Right lobe of liver (tissue), 6 donors: Measurements from ENCODE around the gene CARF. TPM values are rescaled to one million over a fixed set of nuclear protein-coding genes. Genes with fewer than 3 reads are reported as not detected.
A peak's percentile ranks its signal among the peaks of the same experiment; 100 is the strongest.

Source experiments
- ATAC-seq, 4 donors: fragments of 200-7000 bp; cut with Tn5 transposase; one replicate each; pipeline ENCODE4 v1.9.1; 2020; ENCODE audit warnings: mild to moderate bottlenecking in 4 of 4, moderate library complexity in 4 of 4
- DNase-seq, 3 donors: peaks; one replicate each; pipeline ENCODE4 v3.0.0-alpha.2; 2020
- H3K27ac ChIP-seq, 3 donors: fragments of 200-600 bp; one replicate each; pipeline ENCODE4 v1.8.0; 2022
- H3K27me3 ChIP-seq, 2 donors: fragments of 200-600 bp; one replicate each; pipeline ENCODE4 v1.8.0; 2022
- H3K36me3 ChIP-seq, 4 donors: fragments of 200-600 bp; sonication (generic) in 1 of 4; one replicate each; pipeline versions ENCODE4 v1.5.1 to v1.8.0; 2017 to 2022; ENCODE audit warnings: control low read depth in 1 of 4
- H3K4me1 ChIP-seq, 4 donors: fragments of 200-600 bp; sonication (generic) in 1 of 4; one replicate each; pipeline versions ENCODE4 v1.5.1 to v1.8.0; 2017 to 2022; ENCODE audit warnings: control low read depth in 1 of 4
- H3K4me3 ChIP-seq, 3 donors: fragments of 200-600 bp; one replicate each; pipeline ENCODE4 v1.8.0; 2022
- H3K9me3 ChIP-seq, 4 donors: fragments of 200-600 bp; sonication (generic) in 1 of 4; one replicate each; pipeline versions ENCODE4 v1.5.1 to v1.8.0; 2017 to 2022; ENCODE audit warnings: control low read depth in 1 of 4
- CTCF ChIP-seq, 4 donors: fragments of 200-600 bp in 3 of 4; fragments of 450-650 bp in 1 of 4; IDR thresholded peaks; one replicate each; pipeline versions ENCODE4 v1.5.1 to v1.8.0; 2016 to 2022; ENCODE audit warnings: antibody characterized with exemption in 4 of 4, mild to moderate bottlenecking in 2 of 4
- POLR2A ChIP-seq: fragments of 450-650 bp; IDR thresholded peaks from one replicate; pipeline ENCODE4 v1.6.1; 2017; ENCODE audit warnings: antibody characterized with exemption, mild to moderate bottlenecking
- WGBS: methylation state at CpG from one replicate; pipeline ENCODE4 v1.1.6; 2018; ENCODE audit warnings: low coverage, low lambda C conversion rate; ENCODE audit not compliant: insufficient coverage; ENCODE audit errors: missing lambda C conversion rate; 5-methylcytosine and 5-hydroxymethylcytosine counted together
- intact Hi-C, 2 donors: fragments of 100-400 bp; cut with DNase I; formaldehyde crosslinking; loops; one replicate each; pipeline versions ENCODE4 v1.11.2 to v1.14.1; 2022
- small RNA-seq, 2 experiments: library from RNA; depleted of rRNA; stranded (forward); fragments of <200 nt; gene quantifications; one replicate each; pipeline ENCODE3, GENCODE V24; 2016
- total RNA-seq, 6 experiments: library from RNA; depleted of rRNA in 2 of 6; stranded (reverse); fragments of >200 nt in 2 of 6; fragmentation: NEBNext Ultra II Directional in 3 of 6; extraction: Animal tissue kit (Norgen Biotek cat#: 25700) in 3 of 6; gene quantifications; one replicate each; pipeline versions ENCODE4 v1.1.0 to v1.2.4, GENCODE V29; 2016 to 2023
- donor health status: DM: no; HTN: yes; CAD: no.
- donor health status: DM: no; HTN: no; CAD: no.
- donor health status: DM: no; HTN: no; CAD: no.
- donor health status: DM: no; HTN: yes; CAD: no.
- donor health status: DM: no; HTN: yes; CAD: no.

The CARF gene
- total RNA-seq, 6 experiments from 2014 or later, result 3.0 to 6.9 (median 4.3) TPM

- H3K27me3 ChIP-seq, result no peaks in the 10 kb centered on the region
- no peaks in the 10 kb centered on the region for H3K36me3 ChIP-seq
- H3K4me1 ChIP-seq, result peaks cover 0 to 18% (median 7%) of the 10 kb centered on the region in 4 donors
- H3K4me3 ChIP-seq, result no peak overlapping the region
- TF ChIP-seq CTCF (IDR thresholded peaks at IDR 0.05) (no peak), POLR2A (no peak)
- no peak for DNase-seq
- no peaks in the 10 kb centered on the region for H3K9me3 ChIP-seq
- no peak for ATAC-seq
- no peak overlapping the region for H3K27ac ChIP-seq
- intact Hi-C loops, result no loop called here
These were observed 121.3 kb downstream of the CARF start for GRCh38 chr2:203033395-203033794.

- H3K4me1 ChIP-seq, result peaks cover 0 to 18% (median 7%) of the 10 kb centered on the region in 4 donors
These were observed 123.9 kb downstream of the CARF start for GRCh38 chr2:203035879-203036470.

More at GRCh38 chr2:203035879-203036470, 123.9 kb downstream of the CARF start:
- DNase-seq, result no peak
- H3K4me3 ChIP-seq, result no peak overlapping the region
- H3K27ac ChIP-seq, result no peak overlapping the region
- TF ChIP-seq CTCF (IDR thresholded peaks at IDR 0.05) (no peak), POLR2A (no peak)
- ATAC-seq, result peak in 2 of 4 donors; percentile 52 to 58
- intact Hi-C loops, result no loop called here
- WGBS, result 44% methylated on average over 3 of the region's 3 CpGs
- no peaks in the 10 kb centered on the region for H3K36me3 ChIP-seq
- H3K27me3 ChIP-seq, result no peaks in the 10 kb centered on the region
- H3K9me3 ChIP-seq, result no peaks in the 10 kb centered on the region

Small RNAs within 50 kb of the gene (small RNA-seq; reads per million reads assigned to genes)
- 0 reads per million in 2 experiments for gene AC010900.2

Other genes starting within 250 kb of the CARF start
- gene ICA1L, start 40.5 kb upstream of the CARF start, total RNA-seq, result under 1 TPM; 0.07 to 0.53 (median 0.15) TPM
- 10 to 100 TPM; 14.2 to 27.0 (median 19.8) TPM for gene WDR12, start 602 bp upstream of the CARF start, total RNA-seq
- gene NBEAL1, start 102.6 kb downstream of the CARF start, total RNA-seq, result 10 to 100 TPM; 16.4 to 28.6 (median 21.9) TPM